GM19397 (cell line): Measurements from ENCODE around the gene RPL31.
A peak's percentile ranks its signal among the peaks of the same experiment; 100 is the strongest.

Source experiments
- ATAC-seq: cut with Tn5 transposase; IDR thresholded peaks from one replicate; pipeline ENCODE4 v1.9.1; 2021; ENCODE audit warnings: mild to moderate bottlenecking, moderate library complexity; ENCODE audit not compliant: unreplicated experiment

Gene RPL31

GRCh38 chr2:100992262-100992661, 9.8 kb upstream of the RPL31 start:
- no peak for ATAC-seq

- ATAC-seq: no peak
Observed at GRCh38 chr2:100993294-100993693, 8.8 kb upstream of the RPL31 start.

- no peak for ATAC-seq
Observed at GRCh38 chr2:100995309-100996075, 6.6 kb upstream of the RPL31 start.

GRCh38 chr2:100997509-100998234, 4.4 kb upstream of the RPL31 start:
- ATAC-seq: no peak

- no peak for ATAC-seq
Observed at GRCh38 chr2:100998235-100998573, 3.9 kb upstream of the RPL31 start.

GRCh38 chr2:100999995-101000394, 2.1 kb upstream of the RPL31 start:
- no peak for ATAC-seq

GRCh38 chr2:101002562-101003277, 631 bp downstream of the RPL31 start:
- ATAC-seq: no peak

- no peak for ATAC-seq
Observed at GRCh38 chr2:101003278-101003775, 1.2 kb downstream of the RPL31 start.

- no peak for ATAC-seq
Observed at GRCh38 chr2:101004620-101005325, 2.7 kb downstream of the RPL31 start.

- ATAC-seq: no peak
Observed at GRCh38 chr2:101006065-101006715, 4.1 kb downstream of the RPL31 start.

- no peak for ATAC-seq
Observed at GRCh38 chr2:101007415-101008345, 5.6 kb downstream of the RPL31 start.

- no peak for ATAC-seq
Observed at GRCh38 chr2:101011152-101011551, 9.1 kb downstream of the RPL31 start.

GRCh38 chr2:101012054-101012705, 10.1 kb downstream of the RPL31 start:
- ATAC-seq: peak; percentile 70

- ATAC-seq: no peak
Observed at GRCh38 chr2:101012706-101013181, 10.7 kb downstream of the RPL31 start.

GRCh38 chr2:101014264-101014857, 12.3 kb downstream of the RPL31 start:
- no peak for ATAC-seq

- no peak for ATAC-seq
Observed at GRCh38 chr2:101017371-101017770, 15.3 kb downstream of the RPL31 start.

GRCh38 chr2:101018934-101019333, 16.8 kb downstream of the RPL31 start:
- ATAC-seq: no peak

- no peak for ATAC-seq
Observed at GRCh38 chr2:101022221-101022620, 20.1 kb downstream of the RPL31 start.
